H1 (cell line): Measurements from ENCODE around the gene SMNDC1. TPM values are rescaled to one million over a fixed set of nuclear protein-coding genes. Genes with fewer than 3 reads are reported as not detected.

Experiments
- SUZ12 ChIP-seq: fragments of 200-600 bp; sonication (generic); IDR thresholded peaks from 2 replicates; pipeline ENCODE4 v1.6.1; 2012; ENCODE audit warnings: mild to moderate bottlenecking, inconsistent platforms, low read length, moderate library complexity, mixed read lengths
- polyA plus RNA-seq, 7 experiments: library from polyadenylated mRNA; depleted of rRNA in 3 of 7; stranded (reverse) in 5 of 7; unstranded in 2 of 7; fragments of >200 nt in 5 of 7; fragments of 200-250 nt in 2 of 7; gene quantifications; 1 replicate in 5 of 7; 2 replicates in 1 of 7; 4 replicates in 1 of 7; pipeline versions ENCODE4 v1.2.1 to v1.2.3, GENCODE V29; 2011 to 2013; ENCODE audit warnings: missing spikeins in 2 of 7, mixed read lengths in 2 of 7
- total RNA-seq: library from RNA; stranded (reverse); fragmentation: NEBNext Ultra II Directional; extraction: Animal tissue kit (Norgen Biotek cat#: 25700); gene quantifications from 2 replicates; pipeline ENCODE4 v1.2.1, GENCODE V29; 2021

SMNDC1 gene
- total and polyA plus RNA-seq, 2 of the 8 experiments (the other 6 are each of a cell fraction or from before 2014, with no cell fraction given): 8.1 to 48.6 TPM

DNA sequence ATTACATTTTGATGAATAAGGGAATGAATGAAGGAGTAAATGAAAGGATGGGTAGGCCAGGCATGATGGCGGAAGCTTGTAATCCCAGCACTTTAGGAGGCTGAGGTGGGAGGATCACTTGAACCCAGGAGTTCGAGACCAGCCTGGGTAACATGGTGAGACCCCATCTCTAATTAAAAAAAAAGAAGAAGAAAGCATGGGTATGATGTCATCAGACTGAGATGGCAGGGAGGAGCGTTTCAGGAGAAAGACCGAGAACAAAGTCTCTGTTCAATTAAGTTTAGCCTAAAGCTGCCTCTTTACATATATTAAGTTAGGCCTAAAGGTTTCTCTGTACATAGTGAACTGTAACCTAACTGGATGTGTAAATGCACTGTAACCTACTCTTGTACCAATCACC, 42.2 kb upstream of the SMNDC1 start (continued):
- TF ChIP-seq SUZ12: no peak
